Measurements from ENCODE around the gene GON4L.
"Not testable (repeated sequence)": the region's sequence is repeated elsewhere in the genome, so short reads cannot be mapped to it uniquely, and the experiment has no call there.

Gene GON4L

DNA sequence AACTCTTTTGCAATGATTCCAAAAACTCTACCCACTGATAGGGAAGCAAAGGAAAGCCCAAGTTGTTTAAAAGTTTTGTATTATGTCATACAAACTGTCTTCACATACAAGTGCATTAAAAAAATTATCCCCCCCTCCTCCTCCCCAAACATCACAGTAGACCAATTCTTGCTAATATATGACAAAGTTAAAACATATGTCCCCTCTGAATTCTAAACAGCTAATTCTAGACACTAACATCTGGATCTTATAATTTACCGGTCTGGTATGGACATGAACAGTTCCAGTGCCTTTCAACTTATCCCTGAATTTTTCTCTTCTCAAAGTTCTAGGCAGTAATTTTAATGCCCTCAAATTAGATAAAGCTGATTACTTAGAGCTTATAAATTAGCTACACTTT, 40.7 kb upstream of the GON4L start:
- no peaks in the 10 kb centered on the region for H3K4me1 ChIP-seq (ENCODE audit: control insufficient read depth, low read depth, low read length)
- no peak overlapping the region for H3K4ac ChIP-seq (ENCODE audit: low read depth, low read length)
- no peak overlapping the region for H3K4me3 ChIP-seq (ENCODE audit: low read length)
- DNase-seq = no peak
- peaks cover 12% of the 10 kb centered on the region for H3K36me3 ChIP-seq (ENCODE audit: control insufficient read depth, insufficient read depth, low read length)
- no peaks in the 10 kb centered on the region for H3K27me3 ChIP-seq (ENCODE audit: insufficient read depth, low read length, poor library complexity)
- no peaks in the 10 kb centered on the region for H3K79me2 ChIP-seq (ENCODE audit: control insufficient read depth, insufficient read depth, low read length)
- no peak overlapping the region for H3K27ac ChIP-seq (ENCODE audit: low read depth, low read length)
- H2BK5ac ChIP-seq (ENCODE audit: low read length) = no peak overlapping the region
- H4K8ac ChIP-seq (ENCODE audit: low read depth, low read length) = no peak overlapping the region
- no peak overlapping the region for H2AK5ac ChIP-seq (ENCODE audit: low read length)
- no peak overlapping the region for H3K9ac ChIP-seq (ENCODE audit: low read length)
- no peak overlapping the region for H4K5ac ChIP-seq (ENCODE audit: low read length)
- WGBS (ENCODE audit: extremely low coverage, insufficient coverage, low lambda C conversion rate) = no CpG with 5 or more reads among the region's 1 CpG
- no peak overlapping the region for H2BK15ac ChIP-seq (replicated peaks; ENCODE audit: low read depth)
- H3K4me2 ChIP-seq (ENCODE audit: low read length) = no peak overlapping the region
- no peak overlapping the region for H3K18ac ChIP-seq (ENCODE audit: low read length)
- no peak overlapping the region for H3K56ac ChIP-seq (ENCODE audit: low read length)
- H3K23ac ChIP-seq (ENCODE audit: low read length) = no peak overlapping the region
- no peaks in the 10 kb centered on the region for H3K79me1 ChIP-seq (ENCODE audit: low read length)
- no peak overlapping the region for H2BK120ac ChIP-seq (ENCODE audit: low read depth, low read length)

DNA sequence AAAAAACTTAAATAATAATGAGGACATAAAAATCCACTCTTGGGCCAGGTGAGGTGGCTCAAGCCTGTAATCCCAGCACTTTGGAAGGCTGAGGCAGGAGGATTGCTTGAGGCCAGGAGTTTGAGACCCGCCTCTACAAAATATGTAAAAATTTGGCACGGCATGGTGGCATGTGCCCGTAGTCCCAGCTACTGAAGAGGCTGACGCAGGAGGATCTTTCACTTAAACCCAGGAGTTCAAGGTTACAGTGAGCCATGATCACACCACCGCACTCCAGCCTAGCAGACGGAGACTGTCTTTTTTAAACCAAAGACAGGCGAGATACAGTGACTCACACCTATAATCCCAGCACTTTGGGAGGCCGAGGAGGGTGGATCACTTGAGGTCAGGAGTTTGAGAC, 39.5 kb upstream of the GON4L start:
- H3K4me2 ChIP-seq (ENCODE audit: low read length); H3K9ac ChIP-seq (ENCODE audit: low read length); H3K79me2 ChIP-seq (ENCODE audit: control insufficient read depth, insufficient read depth, low read length); H2BK5ac ChIP-seq (ENCODE audit: low read length); H3K27me3 ChIP-seq (ENCODE audit: insufficient read depth, low read length, poor library complexity); H3K4me3 ChIP-seq (ENCODE audit: low read length); H3K4me1 ChIP-seq (ENCODE audit: control insufficient read depth, low read depth, low read length); H4K5ac ChIP-seq (ENCODE audit: low read length); H2AK5ac ChIP-seq (ENCODE audit: low read length); H3K79me1 ChIP-seq (ENCODE audit: low read length); H3K18ac ChIP-seq (ENCODE audit: low read length); H4K8ac ChIP-seq (ENCODE audit: low read depth, low read length); H3K4ac ChIP-seq (ENCODE audit: low read depth, low read length); H3K56ac ChIP-seq (ENCODE audit: low read length); H3K23ac ChIP-seq (ENCODE audit: low read length); H2BK15ac ChIP-seq (replicated peaks; ENCODE audit: low read depth); DNase-seq; H3K27ac ChIP-seq (ENCODE audit: low read depth, low read length); H2BK120ac ChIP-seq (ENCODE audit: low read depth, low read length): not testable (repeated sequence)
- peaks cover 12% of the 10 kb centered on the region for H3K36me3 ChIP-seq (ENCODE audit: control insufficient read depth, insufficient read depth, low read length)
- WGBS (ENCODE audit: extremely low coverage, insufficient coverage, low lambda C conversion rate) = no CpG with 5 or more reads among the region's 8 CpGs

DNA sequence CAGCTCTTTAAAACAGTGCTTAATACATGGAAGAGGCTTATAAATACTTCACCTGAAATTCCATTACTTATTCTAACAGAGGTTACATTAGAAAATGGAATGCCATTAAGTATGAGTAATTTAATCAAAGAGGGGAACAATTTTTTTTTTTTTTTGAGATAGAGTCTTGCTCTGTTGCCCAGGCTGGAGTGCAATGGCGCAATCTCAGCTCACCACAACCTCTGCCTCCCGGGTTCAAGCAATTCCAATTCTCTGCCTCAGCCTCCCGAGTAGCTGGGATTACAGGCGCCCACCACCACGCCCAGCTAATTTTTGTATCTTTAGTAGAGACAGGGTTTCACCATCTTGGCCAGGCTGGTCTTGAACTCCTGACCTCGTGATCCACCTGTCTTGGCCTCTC, 38.6 kb upstream of the GON4L start:
- no CpG with 5 or more reads among the region's 6 CpGs for WGBS (ENCODE audit: extremely low coverage, insufficient coverage, low lambda C conversion rate)
- not testable (repeated sequence) for H3K27me3 ChIP-seq (ENCODE audit: insufficient read depth, low read length, poor library complexity); H3K18ac ChIP-seq (ENCODE audit: low read length); H3K4me2 ChIP-seq (ENCODE audit: low read length); H2BK120ac ChIP-seq (ENCODE audit: low read depth, low read length); H4K8ac ChIP-seq (ENCODE audit: low read depth, low read length); H2AK5ac ChIP-seq (ENCODE audit: low read length); H3K4me1 ChIP-seq (ENCODE audit: control insufficient read depth, low read depth, low read length); DNase-seq; H3K9ac ChIP-seq (ENCODE audit: low read length); H3K79me1 ChIP-seq (ENCODE audit: low read length); H3K23ac ChIP-seq (ENCODE audit: low read length); H3K79me2 ChIP-seq (ENCODE audit: control insufficient read depth, insufficient read depth, low read length); H3K4ac ChIP-seq (ENCODE audit: low read depth, low read length); H4K5ac ChIP-seq (ENCODE audit: low read length); H2BK5ac ChIP-seq (ENCODE audit: low read length); H3K4me3 ChIP-seq (ENCODE audit: low read length); H2BK15ac ChIP-seq (replicated peaks; ENCODE audit: low read depth); H3K27ac ChIP-seq (ENCODE audit: low read depth, low read length); H3K56ac ChIP-seq (ENCODE audit: low read length)
- peaks cover 12% of the 10 kb centered on the region for H3K36me3 ChIP-seq (ENCODE audit: control insufficient read depth, insufficient read depth, low read length)

DNA sequence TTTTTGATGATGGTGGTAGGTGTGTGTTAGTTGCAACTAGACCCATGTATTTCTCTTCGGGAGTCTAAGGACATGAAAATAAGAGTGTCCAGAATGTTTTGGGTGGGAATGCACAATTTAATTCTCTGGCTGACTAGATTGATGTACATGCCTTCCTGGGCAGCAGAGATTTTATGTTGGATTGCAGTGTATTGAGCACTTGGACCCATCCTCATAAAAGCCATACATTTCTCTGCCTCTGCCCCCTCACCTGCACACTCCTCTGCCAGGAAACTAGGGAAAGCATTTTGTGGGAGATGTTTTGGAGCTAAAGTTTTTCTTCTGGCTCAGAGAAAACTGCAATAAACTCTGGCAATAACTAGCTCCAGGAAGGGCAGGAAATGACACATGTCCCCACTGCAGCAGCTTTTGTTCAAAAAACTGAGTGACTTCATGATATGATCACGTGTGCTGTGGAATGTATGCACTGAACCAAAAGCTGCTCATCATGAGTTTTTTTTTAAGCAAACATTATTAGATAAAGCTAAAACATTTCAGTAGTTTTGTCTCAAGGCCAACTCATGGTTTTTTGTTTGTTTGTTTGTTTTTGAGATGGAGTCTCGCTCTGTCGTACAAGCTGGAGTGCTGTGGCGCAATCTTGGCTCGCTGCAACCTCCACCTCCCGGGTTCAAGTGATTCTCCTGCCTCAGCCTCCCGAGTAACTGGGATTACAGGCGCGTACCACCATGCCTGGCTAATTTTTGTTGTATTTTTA, 36.6 kb upstream of the GON4L start:
- H2BK120ac ChIP-seq (ENCODE audit: low read depth, low read length) = no peak overlapping the region
- H3K9ac ChIP-seq (ENCODE audit: low read length) = no peak overlapping the region
- no peak overlapping the region for H3K27ac ChIP-seq (ENCODE audit: low read depth, low read length)
- H3K4me2 ChIP-seq (ENCODE audit: low read length) = no peak overlapping the region
- DNase-seq = no peak
- no peak overlapping the region for H3K18ac ChIP-seq (ENCODE audit: low read length)
- H3K4ac ChIP-seq (ENCODE audit: low read depth, low read length) = no peak overlapping the region
- no peaks in the 10 kb centered on the region for H3K36me3 ChIP-seq (ENCODE audit: control insufficient read depth, insufficient read depth, low read length)
- no peaks in the 10 kb centered on the region for H3K4me1 ChIP-seq (ENCODE audit: control insufficient read depth, low read depth, low read length)
- H3K23ac ChIP-seq (ENCODE audit: low read length) = no peak overlapping the region
- no peak overlapping the region for H4K8ac ChIP-seq (ENCODE audit: low read depth, low read length)
- no peak overlapping the region for H3K56ac ChIP-seq (ENCODE audit: low read length)
- no peaks in the 10 kb centered on the region for H3K79me1 ChIP-seq (ENCODE audit: low read length)
- no peak overlapping the region for H2BK5ac ChIP-seq (ENCODE audit: low read length)
- no peaks in the 10 kb centered on the region for H3K79me2 ChIP-seq (ENCODE audit: control insufficient read depth, insufficient read depth, low read length)
- WGBS (ENCODE audit: extremely low coverage, insufficient coverage, low lambda C conversion rate) = no CpG with 5 or more reads among the region's 10 CpGs
- H3K27me3 ChIP-seq (ENCODE audit: insufficient read depth, low read length, poor library complexity) = no peaks in the 10 kb centered on the region
- no peak overlapping the region for H4K5ac ChIP-seq (ENCODE audit: low read length)
- no peak overlapping the region for H2BK15ac ChIP-seq (replicated peaks; ENCODE audit: low read depth)
- H3K4me3 ChIP-seq (ENCODE audit: low read length) = no peak overlapping the region
- no peak overlapping the region for H2AK5ac ChIP-seq (ENCODE audit: low read length)

DNA sequence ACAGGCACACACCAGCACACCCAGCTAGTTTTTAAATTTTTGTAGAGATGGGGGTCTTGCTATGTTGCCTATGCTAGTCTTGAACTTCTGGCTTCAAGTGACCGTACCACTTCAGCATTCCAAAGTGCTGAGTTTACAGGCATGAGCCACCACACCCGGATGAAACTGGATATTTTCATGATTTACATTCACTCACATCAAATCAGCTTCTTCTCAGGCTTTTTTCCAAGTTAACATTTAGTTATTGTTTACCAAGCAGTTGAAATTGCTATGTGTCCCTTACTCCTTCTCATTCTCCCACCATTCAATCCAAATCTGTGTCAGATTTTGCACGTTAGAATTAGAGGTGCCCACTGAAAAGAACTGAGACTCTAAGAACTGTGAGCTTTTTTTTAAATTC, 35.8 kb upstream of the GON4L start:
- no peak overlapping the region for H3K23ac ChIP-seq (ENCODE audit: low read length)

DNA sequence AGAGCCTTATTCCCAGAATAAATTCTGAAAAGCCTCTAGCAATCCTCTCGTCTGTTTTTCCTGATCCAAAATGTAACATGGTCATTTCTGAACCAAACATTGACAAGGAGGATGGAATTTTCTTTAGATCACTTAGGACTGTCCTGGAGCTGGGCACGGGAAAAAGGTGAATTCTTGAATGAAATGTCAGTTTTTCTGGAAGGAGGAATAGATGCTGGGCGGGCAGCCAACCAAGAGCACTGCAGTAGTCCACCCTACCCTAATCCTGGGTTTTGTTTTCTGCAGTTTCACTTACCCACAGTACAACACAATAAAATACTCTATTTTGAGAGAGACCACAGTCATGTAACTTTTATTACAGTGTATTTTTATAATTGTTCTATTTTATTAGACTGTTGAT, 33.2 kb upstream of the GON4L start:
- Histone ChIP-seq H3K27ac (ENCODE audit: low read depth, low read length) (no peak overlapping the region), H3K79me1 (ENCODE audit: low read length) (no peaks in the 10 kb centered on the region)
- no peak for DNase-seq

More for the DNA sequence above, 35.8 kb upstream of the GON4L start:
- H2BK5ac ChIP-seq (ENCODE audit: low read length) = no peak overlapping the region
- no peak overlapping the region for H3K56ac ChIP-seq (ENCODE audit: low read length)
- no peak overlapping the region for H3K4me2 ChIP-seq (ENCODE audit: low read length)
- no peak overlapping the region for H3K4me3 ChIP-seq (ENCODE audit: low read length)
- H2BK15ac ChIP-seq (replicated peaks; ENCODE audit: low read depth) = no peak overlapping the region
- H3K79me1 ChIP-seq (ENCODE audit: low read length) = no peaks in the 10 kb centered on the region
- no peaks in the 10 kb centered on the region for H3K27me3 ChIP-seq (ENCODE audit: insufficient read depth, low read length, poor library complexity)
- no peak overlapping the region for H3K27ac ChIP-seq (ENCODE audit: low read depth, low read length)
- no peak overlapping the region for H3K4ac ChIP-seq (ENCODE audit: low read depth, low read length)
- H4K5ac ChIP-seq (ENCODE audit: low read length) = no peak overlapping the region
- H2AK5ac ChIP-seq (ENCODE audit: low read length) = no peak overlapping the region
- no peak overlapping the region for H2BK120ac ChIP-seq (ENCODE audit: low read depth, low read length)
- H3K79me2 ChIP-seq (ENCODE audit: control insufficient read depth, insufficient read depth, low read length) = no peaks in the 10 kb centered on the region
- no peak overlapping the region for H3K9ac ChIP-seq (ENCODE audit: low read length)
- no peak for DNase-seq
- no peak overlapping the region for H3K18ac ChIP-seq (ENCODE audit: low read length)
- H3K4me1 ChIP-seq (ENCODE audit: control insufficient read depth, low read depth, low read length) = no peaks in the 10 kb centered on the region
- WGBS (ENCODE audit: extremely low coverage, insufficient coverage, low lambda C conversion rate) = no CpG with 5 or more reads among the region's 3 CpGs
- H4K8ac ChIP-seq (ENCODE audit: low read depth, low read length) = no peak overlapping the region
- H3K36me3 ChIP-seq (ENCODE audit: control insufficient read depth, insufficient read depth, low read length) = no peaks in the 10 kb centered on the region

More for the DNA sequence above, 33.2 kb upstream of the GON4L start:
- Histone ChIP-seq H3K9ac (ENCODE audit: low read length) (no peak overlapping the region), H2BK5ac (ENCODE audit: low read length) (no peak overlapping the region), H3K4me2 (ENCODE audit: low read length) (no peak overlapping the region), H3K36me3 (ENCODE audit: control insufficient read depth, insufficient read depth, low read length) (no peaks in the 10 kb centered on the region), H3K23ac (ENCODE audit: low read length) (no peak overlapping the region), H3K4ac (ENCODE audit: low read depth, low read length) (no peak overlapping the region), H4K5ac (ENCODE audit: low read length) (no peak overlapping the region), H3K4me3 (ENCODE audit: low read length) (no peak overlapping the region), H2BK15ac (replicated peaks; ENCODE audit: low read depth) (no peak overlapping the region), H2BK120ac (ENCODE audit: low read depth, low read length) (no peak overlapping the region), H3K56ac (ENCODE audit: low read length) (no peak overlapping the region), H2AK5ac (ENCODE audit: low read length) (no peak overlapping the region), H3K27me3 (ENCODE audit: insufficient read depth, low read length, poor library complexity) (no peaks in the 10 kb centered on the region), H3K18ac (ENCODE audit: low read length) (no peak overlapping the region), H3K79me2 (ENCODE audit: control insufficient read depth, insufficient read depth, low read length) (no peaks in the 10 kb centered on the region), H4K8ac (ENCODE audit: low read depth, low read length) (no peak overlapping the region), H3K4me1 (ENCODE audit: control insufficient read depth, low read depth, low read length) (no peaks in the 10 kb centered on the region)
- no CpG with 5 or more reads among the region's 3 CpGs for WGBS (ENCODE audit: extremely low coverage, insufficient coverage, low lambda C conversion rate)
